ENCODE data around the gene UBE2I.

GRCh38 chr16:1338119-1338730 is 28.8 kb downstream of the UBE2I start:
- TF ChIP-seq CTCF (IDR thresholded peaks at IDR 0.05) (peak; percentile 83), ZFX (IDR thresholded peaks at IDR 0.05; ENCODE audit: borderline replicate concordance) (no peak)
